Skeletal muscle tissue (tissue), 4 donors: Measurements from ENCODE around the gene PRKN. TPM values are rescaled to one million over a fixed set of nuclear protein-coding genes. Genes with fewer than 3 reads are reported as not detected.

Experiments used
- H3K27ac ChIP-seq: one replicate; pipeline ENCODE4 v1.7.0; 2013; ENCODE audit warnings: mild to moderate bottlenecking, low read depth, low read length, inconsistent platforms
- H3K27me3 ChIP-seq, 3 donors: one replicate each; pipeline ENCODE4 v1.7.0; 2013; ENCODE audit warnings: low read length in 3 of 3; ENCODE audit not compliant: control insufficient read depth in 3 of 3, insufficient read depth in 3 of 3
- H3K36me3 ChIP-seq, 3 donors: one replicate each; pipeline ENCODE4 v1.7.0; 2013; ENCODE audit warnings: low read length in 3 of 3; ENCODE audit not compliant: control insufficient read depth in 3 of 3, insufficient read depth in 3 of 3
- H3K4me1 ChIP-seq, 3 donors: one replicate each; pipeline ENCODE4 v1.7.0; 2013; ENCODE audit warnings: low read length in 3 of 3, mild to moderate bottlenecking in 3 of 3; ENCODE audit not compliant: control insufficient read depth in 3 of 3, insufficient read depth in 3 of 3
- H3K4me3 ChIP-seq, 3 donors: one replicate each; pipeline ENCODE4 v1.7.0; 2013; ENCODE audit warnings: low read length in 3 of 3
- H3K9ac ChIP-seq, 3 donors: one replicate each; pipeline ENCODE4 v1.7.0; 2013; ENCODE audit warnings: low read length in 3 of 3, mild to moderate bottlenecking in 3 of 3, moderate library complexity in 2 of 3, low read depth in 1 of 3
- H3K9me3 ChIP-seq, 3 donors: one replicate each; pipeline ENCODE4 v1.7.0; 2013; ENCODE audit warnings: low read length in 3 of 3; ENCODE audit not compliant: control insufficient read depth in 3 of 3
- total RNA-seq: library from RNA; depleted of rRNA; stranded (reverse); fragments of >200 nt; gene quantifications from one replicate; pipeline ENCODE4 v1.2.3, GENCODE V29; 2014
- donor health status: Osteomylitis.

The PRKN gene
- total RNA-seq, 1 donor from 2014 or later = 16.7 TPM

DNA sequence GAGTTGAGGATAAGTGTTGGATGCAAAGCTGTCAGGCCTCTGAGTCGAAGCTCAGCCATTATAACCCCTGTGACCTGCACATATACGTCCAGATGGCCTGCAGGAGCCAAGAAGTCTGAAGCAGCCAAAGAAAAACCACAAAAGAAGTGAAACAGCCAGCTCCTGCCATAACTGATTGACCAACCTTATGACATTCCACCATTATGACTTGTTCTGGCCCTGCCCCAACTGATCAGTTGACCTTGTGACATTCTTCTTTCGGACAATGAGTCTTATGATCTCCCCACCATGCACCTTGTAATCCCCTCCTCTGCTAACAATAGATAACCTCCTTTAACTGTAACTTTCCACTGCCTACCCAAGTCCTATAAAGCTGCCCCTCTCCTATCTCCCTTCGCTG, 1320.0 kb downstream of the PRKN start:
- peaks cover 0 to 4% (median 0%) of the 10 kb centered on the region in 3 donors for H3K9me3 ChIP-seq
- H3K4me3 ChIP-seq = no peak overlapping the region
- no peaks in the 10 kb centered on the region for H3K27me3 ChIP-seq
- peaks cover under 1 to 17% (median 14%) of the 10 kb centered on the region in 3 donors for H3K4me1 ChIP-seq
- H3K9ac ChIP-seq = no peak overlapping the region
- no peaks in the 10 kb centered on the region for H3K36me3 ChIP-seq
- no peak overlapping the region for H3K27ac ChIP-seq

DNA sequence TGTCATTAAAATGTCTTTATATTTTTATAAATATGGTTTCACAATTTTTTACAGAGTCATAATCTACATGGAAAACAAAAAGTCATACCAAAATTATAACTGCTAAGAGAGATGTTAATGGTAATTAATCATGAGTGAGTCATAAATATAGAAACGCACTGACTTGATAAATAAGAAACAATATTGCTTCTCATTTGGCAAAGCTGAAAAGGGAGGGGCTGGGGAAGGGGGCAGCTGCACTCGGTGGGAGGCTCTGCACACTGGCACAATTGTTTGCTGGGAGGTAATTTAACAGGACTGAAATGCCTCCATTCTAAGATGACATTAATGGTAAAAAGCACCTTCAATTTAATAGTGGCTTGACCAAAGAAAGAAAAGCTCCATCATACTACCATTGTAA, 1320.5 kb downstream of the PRKN start:
- H3K27me3 ChIP-seq = no peaks in the 10 kb centered on the region
- H3K9me3 ChIP-seq = peaks cover 0 to 4% (median 0%) of the 10 kb centered on the region in 3 donors
- H3K36me3 ChIP-seq = no peaks in the 10 kb centered on the region
- no peak overlapping the region for H3K9ac ChIP-seq
- no peak overlapping the region for H3K4me3 ChIP-seq
- H3K27ac ChIP-seq = no peak overlapping the region
- H3K4me1 ChIP-seq = peaks cover 0 to 15% (median 12%) of the 10 kb centered on the region in 3 donors

DNA sequence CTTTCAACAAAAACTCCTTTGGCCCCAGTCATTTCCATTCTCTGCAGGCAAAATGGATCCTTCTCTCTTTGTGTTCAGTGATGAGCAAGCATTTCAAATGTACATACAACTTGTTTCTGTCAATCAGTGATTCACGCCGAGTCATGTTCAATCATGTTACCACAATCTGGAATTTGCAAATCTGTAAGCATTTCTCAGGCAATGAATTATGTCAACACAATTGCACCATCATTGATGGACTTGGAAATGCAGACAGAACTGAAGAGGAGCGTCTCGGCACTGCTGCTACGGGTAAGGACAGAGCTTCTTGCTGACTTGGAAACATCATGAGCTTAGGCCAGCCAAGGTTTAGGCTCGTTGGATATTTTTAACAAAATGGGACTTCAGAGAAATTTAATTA, 1320.9 kb downstream of the PRKN start:
- no peak overlapping the region for H3K4me3 ChIP-seq
- H3K36me3 ChIP-seq = no peaks in the 10 kb centered on the region
- H3K27ac ChIP-seq = no peak overlapping the region
- no peaks in the 10 kb centered on the region for H3K27me3 ChIP-seq
- H3K9ac ChIP-seq = no peak overlapping the region
- H3K4me1 ChIP-seq = peaks cover 0 to 15% (median 12%) of the 10 kb centered on the region in 3 donors
- peaks cover 0 to 2% (median 0%) of the 10 kb centered on the region in 3 donors for H3K9me3 ChIP-seq

DNA sequence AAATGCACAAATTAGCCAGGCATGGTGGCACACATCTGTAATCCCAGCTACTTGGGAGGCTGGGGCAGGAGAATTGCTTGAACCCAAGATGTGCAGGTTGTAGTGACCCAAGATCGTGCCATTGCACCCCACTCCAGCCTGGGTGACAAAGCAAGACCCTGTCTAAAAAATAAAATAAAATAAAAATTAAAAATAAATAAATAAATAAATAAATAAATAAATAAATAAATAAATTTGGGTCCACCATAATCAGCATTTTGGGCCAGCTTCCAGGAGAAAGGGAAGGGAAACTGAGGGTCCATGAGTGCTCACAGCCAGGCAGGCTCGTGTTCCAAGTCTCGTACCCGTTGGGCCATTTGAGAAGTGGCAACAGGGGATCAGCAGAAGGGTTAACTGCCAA, 1322.1 kb downstream of the PRKN start:
- Histone ChIP-seq H3K36me3 (no peaks in the 10 kb centered on the region), H3K27me3 (no peaks in the 10 kb centered on the region), H3K9me3 (no peaks in the 10 kb centered on the region), H3K4me1 (peaks cover 0 to 15% (median 12%) of the 10 kb centered on the region in 3 donors), H3K4me3 (no peak overlapping the region), H3K27ac (no peak overlapping the region), H3K9ac (no peak overlapping the region)

DNA sequence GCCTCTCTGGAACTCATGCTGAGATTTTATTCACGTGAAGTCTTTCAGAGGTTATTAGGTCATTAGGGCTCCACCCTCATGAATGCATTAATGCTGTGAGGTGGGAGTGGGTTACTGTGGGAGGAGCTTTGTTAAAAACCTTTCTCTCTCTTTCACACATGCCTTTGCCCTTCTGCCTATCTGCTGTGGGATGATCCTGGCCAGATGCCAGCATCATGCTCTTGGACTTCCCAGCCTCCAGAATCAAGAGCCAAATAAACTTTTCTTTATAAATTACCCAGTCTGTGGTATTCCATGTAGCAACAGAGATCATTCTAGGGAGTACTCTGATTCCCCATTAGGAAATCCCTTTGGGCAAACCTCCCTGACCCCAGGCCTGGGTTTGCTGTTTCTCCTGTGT, 1323.8 kb downstream of the PRKN start:
- H3K4me1 ChIP-seq = peaks cover 0 to 7% (median 6%) of the 10 kb centered on the region in 3 donors

DNA sequence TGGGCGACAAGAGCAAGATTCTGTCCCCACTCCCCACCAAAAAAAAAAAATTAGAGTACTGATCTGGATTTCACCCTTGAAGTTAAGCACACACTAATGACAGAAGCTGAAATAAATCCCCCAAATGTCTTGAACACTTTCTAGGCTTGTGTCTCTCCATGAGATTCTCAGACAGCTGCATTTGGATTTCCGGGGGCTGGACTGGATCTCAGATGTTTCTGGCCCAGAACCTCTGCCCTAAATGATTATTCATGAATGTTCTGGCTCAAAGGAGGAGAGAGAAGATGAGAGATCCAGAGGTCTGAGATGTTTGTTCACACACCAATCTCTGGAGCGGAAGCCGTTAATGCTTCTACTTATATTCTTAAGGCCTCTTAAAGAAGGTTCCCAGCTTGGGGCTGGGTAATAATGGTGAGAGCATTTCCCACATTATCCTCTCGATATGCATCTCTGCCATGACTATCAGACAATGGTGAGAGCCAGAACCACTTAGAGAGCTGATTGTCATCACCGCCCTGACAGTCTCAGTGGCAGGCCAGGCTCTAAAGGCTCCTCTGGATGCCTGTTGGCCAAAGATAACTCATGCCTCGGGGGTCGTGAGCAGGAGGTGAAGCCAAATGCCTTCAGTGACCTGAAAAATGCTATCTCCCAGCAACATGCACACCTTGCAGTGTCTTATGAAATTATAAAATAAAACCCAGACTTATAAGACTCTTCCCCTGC, 1325.8 kb downstream of the PRKN start:
- no peaks in the 10 kb centered on the region for H3K27me3 ChIP-seq
- H3K4me1 ChIP-seq = peaks cover 0 to 6% (median 0%) of the 10 kb centered on the region in 3 donors
- peaks cover 0 to 2% (median 0%) of the 10 kb centered on the region in 3 donors for H3K9me3 ChIP-seq
- H3K27ac ChIP-seq = no peak overlapping the region
- no peaks in the 10 kb centered on the region for H3K36me3 ChIP-seq
- H3K4me3 ChIP-seq = no peak overlapping the region
- no peak overlapping the region for H3K9ac ChIP-seq

More for the DNA sequence above, 1323.8 kb downstream of the PRKN start:
- Histone ChIP-seq H3K4me3 (no peak overlapping the region), H3K9me3 (peaks cover 0 to 2% (median 0%) of the 10 kb centered on the region in 3 donors), H3K27me3 (no peaks in the 10 kb centered on the region), H3K27ac (no peak overlapping the region), H3K9ac (no peak overlapping the region), H3K36me3 (no peaks in the 10 kb centered on the region)

DNA sequence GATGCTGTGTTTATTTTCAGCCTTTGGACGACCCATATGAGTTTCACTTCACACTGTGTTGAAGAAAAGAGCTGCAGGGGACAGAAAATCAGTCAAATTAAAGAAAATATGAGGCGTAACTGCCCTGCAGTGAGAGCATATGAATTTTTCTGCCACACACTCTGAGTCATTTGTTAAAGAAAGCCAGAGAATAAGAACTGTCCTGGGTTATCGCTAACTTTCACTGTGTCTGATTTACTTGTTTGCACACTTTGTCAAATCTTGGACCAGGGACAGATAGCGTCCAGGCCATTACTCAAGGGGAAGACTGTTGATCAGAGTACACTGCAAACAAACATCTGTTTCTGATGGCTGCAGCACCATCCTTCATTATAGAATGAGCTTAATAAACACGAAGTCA, 1326.9 kb downstream of the PRKN start:
- no peaks in the 10 kb centered on the region for H3K27me3 ChIP-seq
- H3K27ac ChIP-seq = no peak overlapping the region
- H3K9me3 ChIP-seq = peaks cover 0 to 2% (median 0%) of the 10 kb centered on the region in 3 donors
- H3K36me3 ChIP-seq = no peaks in the 10 kb centered on the region
- H3K4me3 ChIP-seq = no peak overlapping the region
- peaks cover 1 to 7% (median 4%) of the 10 kb centered on the region in 3 donors for H3K4me1 ChIP-seq
- H3K9ac ChIP-seq = no peak overlapping the region

DNA sequence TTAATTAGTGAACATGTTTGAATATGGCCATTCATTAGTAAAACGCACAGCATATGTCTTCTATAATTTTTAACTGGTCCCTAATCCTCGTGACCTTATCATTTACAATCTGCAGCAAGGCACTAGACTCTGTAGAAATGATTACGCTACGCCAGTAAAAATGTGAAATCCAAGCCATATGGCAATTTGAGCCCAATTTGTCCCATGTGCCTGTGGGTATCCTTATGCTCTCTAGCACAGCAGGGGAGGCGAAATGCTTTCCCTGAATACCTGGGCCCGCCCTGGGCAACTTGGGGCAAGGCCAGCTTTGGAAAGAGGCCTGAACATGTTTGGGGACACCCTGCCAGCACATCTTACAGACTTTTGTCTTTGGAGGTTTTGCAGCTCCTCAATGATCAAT, 1331.0 kb downstream of the PRKN start:
- Histone ChIP-seq H3K9ac (no peak overlapping the region), H3K27ac (no peak overlapping the region), H3K27me3 (no peaks in the 10 kb centered on the region), H3K4me1 (peaks cover 7 to 19% (median 7%) of the 10 kb centered on the region in 3 donors), H3K4me3 (no peak overlapping the region), H3K36me3 (no peaks in the 10 kb centered on the region), H3K9me3 (peaks cover 0 to 2% (median 0%) of the 10 kb centered on the region in 3 donors)

DNA sequence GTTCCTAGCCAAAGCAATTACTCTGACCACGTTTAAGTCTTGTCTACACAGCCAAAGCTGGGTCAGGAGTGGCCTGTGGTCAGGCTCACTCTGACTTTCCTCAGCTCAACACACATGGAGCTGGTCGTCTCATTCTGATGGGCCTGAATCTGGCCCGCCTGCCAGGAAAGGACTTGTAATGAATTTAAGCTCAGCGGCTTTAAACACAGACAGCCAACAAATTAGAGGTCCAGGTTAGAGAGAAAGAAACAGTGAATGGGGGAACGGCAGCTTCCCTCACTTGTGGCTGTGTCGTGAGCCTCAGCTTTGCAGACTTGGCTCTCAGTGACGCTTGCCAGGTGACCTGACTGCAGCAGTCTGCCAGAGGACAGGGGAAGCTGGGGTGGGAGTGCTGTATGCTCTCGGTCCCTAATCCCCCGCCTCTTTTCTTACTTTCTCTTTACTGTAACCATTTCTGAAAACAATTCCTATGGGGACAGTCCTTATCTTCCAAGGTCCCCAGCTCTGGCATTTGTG, 1331.8 kb downstream of the PRKN start:
- Histone ChIP-seq H3K27ac (no peak overlapping the region), H3K27me3 (no peaks in the 10 kb centered on the region), H3K4me1 (peaks cover 7 to 19% (median 7%) of the 10 kb centered on the region in 3 donors), H3K36me3 (no peaks in the 10 kb centered on the region), H3K9me3 (peaks cover 0 to 2% (median 0%) of the 10 kb centered on the region in 3 donors), H3K4me3 (no peak overlapping the region), H3K9ac (peak overlapping the region in 1 of 3 donors; percentile 46)

DNA sequence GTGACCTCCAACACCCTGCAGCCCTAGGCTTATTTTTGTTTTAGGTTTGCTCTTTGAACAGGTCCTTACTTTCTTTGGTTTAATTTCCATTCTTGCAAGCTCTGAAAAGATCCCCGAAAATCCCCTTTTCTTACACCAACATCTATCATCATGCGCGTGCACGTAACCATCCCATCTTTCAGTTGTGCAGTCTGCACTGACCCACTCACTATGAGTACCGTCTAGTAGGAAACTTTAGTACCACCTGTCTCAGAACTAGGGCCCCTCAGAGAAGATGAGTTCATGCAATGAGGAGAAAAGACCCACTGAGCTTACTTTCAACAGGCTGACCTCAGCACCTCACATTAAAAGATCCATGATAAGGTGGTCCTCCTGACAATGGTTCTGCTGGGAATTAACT, 1333.1 kb downstream of the PRKN start:
- Histone ChIP-seq H3K4me1 (peaks cover 7 to 19% (median 7%) of the 10 kb centered on the region in 3 donors), H3K9me3 (no peaks in the 10 kb centered on the region), H3K27me3 (no peaks in the 10 kb centered on the region), H3K27ac (no peak overlapping the region), H3K4me3 (no peak overlapping the region), H3K36me3 (no peaks in the 10 kb centered on the region), H3K9ac (peak overlapping the region in 1 of 3 donors; percentile 61)
